Right atrium auricular region (tissue), 2 donors: ENCODE data around the gene ULK4. TPM values are rescaled to one million over a fixed set of nuclear protein-coding genes. Genes with fewer than 3 reads are reported as not detected.

Source experiments
- DNase-seq: peaks from one replicate; pipeline ENCODE4 v3.0.0-alpha.2; 2019; ENCODE audit warnings: low spot score
- H3K27ac ChIP-seq, 2 donors: fragments of 200-600 bp; sonication (generic); 1 replicate in 1 of 2; 2 replicates in 1 of 2; pipeline ENCODE4 v1.5.1; 2016 to 2019
- H3K27me3 ChIP-seq, 2 donors: fragments of 200-600 bp; sonication (generic); one replicate each; pipeline versions ENCODE4 v1.5.1 to v1.6.0; 2017 to 2019
- H3K36me3 ChIP-seq: fragments of 200-600 bp; sonication (generic); one replicate; pipeline ENCODE4 v1.5.1; 2016
- H3K4me1 ChIP-seq, 2 donors: fragments of 200-600 bp; sonication (generic); one replicate each; pipeline versions ENCODE4 v1.5.1 to v1.6.0; 2017 to 2019
- H3K4me3 ChIP-seq, 2 donors: fragments of 200-600 bp; sonication (generic); 1 replicate in 1 of 2; 2 replicates in 1 of 2; pipeline ENCODE4 v1.5.1; 2017 to 2019; ENCODE audit warnings: mild to moderate bottlenecking in 1 of 2, moderate library complexity in 1 of 2
- H3K9me3 ChIP-seq, 2 donors: fragments of 200-600 bp; sonication (generic); one replicate each; pipeline ENCODE4 v1.5.1; 2019
- CTCF ChIP-seq, 2 donors: fragments of 200-600 bp; sonication (generic); IDR thresholded peaks; one replicate each; pipeline ENCODE4 v1.5.1; 2019; ENCODE audit warnings: antibody characterized with exemption in 2 of 2
- total RNA-seq, 2 donors: library from RNA; depleted of rRNA; stranded (reverse); fragments of >200 nt; gene quantifications; one replicate each; pipeline ENCODE4 v1.1.0, GENCODE V29; 2016

ULK4 gene
- total RNA-seq, 2 donors from 2014 or later, result 7.1 to 10.1 TPM

DNA sequence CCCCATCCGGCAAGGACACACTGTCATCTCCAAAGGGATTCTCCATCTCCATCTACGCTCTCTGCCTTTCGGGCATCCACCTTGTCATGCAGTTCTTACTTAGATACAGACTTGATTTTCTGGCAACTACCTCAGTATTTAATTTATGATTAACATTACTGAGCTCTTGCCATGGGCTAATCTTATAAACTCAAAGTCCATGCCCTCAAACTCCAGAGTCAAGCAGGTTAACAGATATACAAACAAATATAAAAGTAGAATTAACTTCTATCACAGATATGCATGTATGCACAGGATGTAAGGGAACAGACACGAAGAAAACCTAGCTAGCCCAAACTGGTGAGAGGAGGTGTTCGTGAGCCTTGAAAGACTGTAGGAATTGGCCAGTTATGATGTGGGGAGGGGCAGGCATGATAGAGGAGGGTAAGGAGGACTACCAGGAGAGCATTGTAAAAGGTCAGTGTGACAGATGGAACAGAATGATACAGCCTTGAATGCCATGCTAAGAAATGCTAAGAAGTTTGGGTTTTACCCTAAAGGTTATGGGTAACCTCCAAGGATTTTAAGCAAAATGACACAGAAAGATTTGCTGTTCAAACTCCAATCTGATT, 334.3 kb downstream of the ULK4 start:
- H3K4me3 ChIP-seq, result no peak overlapping the region
- H3K9me3 ChIP-seq, result no peaks in the 10 kb centered on the region
- H3K27ac ChIP-seq, result no peak overlapping the region
- no peak for DNase-seq
- H3K4me1 ChIP-seq, result no peaks in the 10 kb centered on the region
- no peaks in the 10 kb centered on the region for H3K36me3 ChIP-seq
- no peak for TF ChIP-seq CTCF (IDR thresholded peaks at IDR 0.05)
- H3K27me3 ChIP-seq, result no peaks in the 10 kb centered on the region

DNA sequence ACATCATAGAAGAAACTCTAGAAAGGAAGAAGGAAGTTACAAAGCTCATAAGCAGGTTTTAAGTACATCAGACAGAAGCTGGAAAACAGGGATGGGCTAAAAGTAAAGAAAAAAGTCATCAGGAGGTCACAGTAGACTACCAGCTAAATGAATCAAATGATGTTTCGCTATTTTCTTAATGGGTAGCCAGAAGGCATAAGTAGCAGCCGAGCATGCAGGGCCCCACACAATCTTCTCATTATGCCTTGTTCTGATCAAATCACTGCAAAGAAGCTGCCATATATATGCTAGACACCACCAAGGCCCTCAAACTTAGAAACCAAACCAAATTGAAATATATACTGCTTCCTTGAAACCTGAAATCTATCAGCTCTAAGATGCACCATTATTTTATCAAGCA, 349.1 kb downstream of the ULK4 start:
- no peak for TF ChIP-seq CTCF (IDR thresholded peaks at IDR 0.05)
- Histone ChIP-seq H3K27ac (no peak overlapping the region), H3K4me3 (no peak overlapping the region), H3K27me3 (no peaks in the 10 kb centered on the region), H3K4me1 (no peaks in the 10 kb centered on the region), H3K36me3 (no peaks in the 10 kb centered on the region), H3K9me3 (no peaks in the 10 kb centered on the region)
- DNase-seq, result no peak

DNA sequence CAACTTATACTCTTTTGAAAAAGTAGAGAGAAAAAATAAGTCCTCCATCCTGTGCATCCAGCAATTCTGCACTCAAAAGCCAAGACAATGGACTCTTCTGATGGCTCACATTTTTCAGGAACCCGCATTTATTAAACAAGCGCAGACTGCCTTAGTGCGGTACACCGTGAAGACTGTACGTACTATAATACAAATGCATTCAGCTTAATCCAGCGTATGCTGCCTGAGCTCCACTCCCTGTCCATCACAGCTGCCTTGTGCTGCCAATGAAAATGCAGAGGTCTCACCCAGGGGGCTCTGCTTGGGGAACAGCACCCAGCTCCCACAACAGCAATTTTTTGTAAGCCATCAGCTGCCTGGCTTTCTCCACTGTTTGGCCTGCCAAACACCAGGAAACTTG, 350.9 kb downstream of the ULK4 start:
- no peak overlapping the region for H3K27ac ChIP-seq
- H3K9me3 ChIP-seq, result no peaks in the 10 kb centered on the region
- no peaks in the 10 kb centered on the region for H3K4me1 ChIP-seq
- no peak for DNase-seq
- no peaks in the 10 kb centered on the region for H3K27me3 ChIP-seq
- TF ChIP-seq CTCF (IDR thresholded peaks at IDR 0.05), result no peak
- no peak overlapping the region for H3K4me3 ChIP-seq
- H3K36me3 ChIP-seq, result no peaks in the 10 kb centered on the region

DNA sequence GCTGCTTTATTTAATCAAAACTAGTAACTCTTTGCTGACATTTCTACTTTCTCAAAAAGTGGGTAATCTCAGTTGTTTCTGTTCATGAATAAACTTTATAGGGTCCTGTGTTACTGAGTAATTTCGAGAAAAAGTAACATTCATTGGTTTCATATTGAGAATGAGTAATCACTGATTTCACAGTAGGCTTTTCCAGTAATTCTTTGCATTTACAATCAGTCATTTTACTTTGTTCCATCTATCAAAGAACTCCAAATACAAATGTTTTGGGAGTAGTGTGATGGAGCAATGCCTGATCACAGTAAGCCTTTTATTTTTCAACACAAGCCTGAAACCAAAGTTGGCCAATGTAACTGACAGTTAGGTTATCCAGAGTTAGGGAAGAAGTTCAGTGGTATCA, 353.6 kb downstream of the ULK4 start:
- no peaks in the 10 kb centered on the region for H3K36me3 ChIP-seq
- no peak overlapping the region for H3K27ac ChIP-seq
- H3K9me3 ChIP-seq, result no peaks in the 10 kb centered on the region
- H3K27me3 ChIP-seq, result no peaks in the 10 kb centered on the region
- no peak for TF ChIP-seq CTCF (IDR thresholded peaks at IDR 0.05)
- no peak overlapping the region for H3K4me3 ChIP-seq
- no peaks in the 10 kb centered on the region for H3K4me1 ChIP-seq
- no peak for DNase-seq

GRCh38 chr3:41603807-41604206, 358.1 kb downstream of the ULK4 start:
- H3K36me3 ChIP-seq, result no peaks in the 10 kb centered on the region
- H3K4me1 ChIP-seq, result no peaks in the 10 kb centered on the region
- no peak overlapping the region for H3K27ac ChIP-seq
- H3K4me3 ChIP-seq, result no peak overlapping the region
- no peaks in the 10 kb centered on the region for H3K9me3 ChIP-seq
- no peaks in the 10 kb centered on the region for H3K27me3 ChIP-seq
- no peak for TF ChIP-seq CTCF (IDR thresholded peaks at IDR 0.05)
- no peak for DNase-seq

- Histone ChIP-seq H3K9me3 (no peaks in the 10 kb centered on the region), H3K36me3 (no peaks in the 10 kb centered on the region), H3K4me3 (no peak overlapping the region), H3K27me3 (no peaks in the 10 kb centered on the region), H3K4me1 (peaks cover 0 to 4% of the 10 kb centered on the region in 2 donors), H3K27ac (no peak overlapping the region)
- no peak for DNase-seq
- TF ChIP-seq CTCF (IDR thresholded peaks at IDR 0.05), result no peak
Observed at GRCh38 chr3:41602121-41602520, 359.8 kb downstream of the ULK4 start.
